ENCODE results near the gene SGCD. TPM values are rescaled to one million over a fixed set of nuclear protein-coding genes. Genes with fewer than 3 reads are reported as not detected.

SGCD gene
- polyA plus RNA-seq, 1 of the 3 experiments (the other 2 are of a cell fraction) = 0.87 TPM

DNA sequence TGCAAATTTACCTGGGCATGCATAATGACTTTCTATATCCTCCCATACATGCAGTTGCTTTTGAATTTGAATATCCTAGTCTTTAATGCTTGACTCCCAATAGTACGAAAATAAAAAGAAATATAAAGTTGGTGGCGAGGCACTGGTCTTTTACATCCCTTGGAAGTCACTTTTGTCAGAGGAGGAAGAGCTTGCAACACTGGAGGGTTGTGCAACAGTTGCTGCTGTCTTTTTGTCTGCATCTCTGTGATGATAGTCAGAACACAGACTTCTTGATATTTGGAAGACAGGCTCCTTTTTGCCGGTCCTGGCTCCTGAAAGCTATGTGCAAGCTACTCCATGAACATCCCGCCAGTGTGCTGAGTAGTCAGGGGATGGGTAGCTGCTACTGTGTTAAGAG is 16.8 kb upstream of the SGCD start:
- CTCF ChIA-PET = no interaction called here

More for the DNA sequence above, 16.8 kb upstream of the SGCD start:
- Histone ChIP-seq H3K4me1 (ENCODE audit: control insufficient read depth in 1 of 2, insufficient read depth in 2 of 2, low read depth in 1 of 2, low read length in 1 of 2) (no peaks in the 10 kb centered on the region), H3K4me3 (ENCODE audit: low read depth in 2 of 2, low read length in 1 of 2) (no peak overlapping the region), H4K20me1 (ENCODE audit: insufficient read depth) (no peaks in the 10 kb centered on the region), H2AFZ (ENCODE audit: low read depth) (no peak overlapping the region), H3K9me3 (no peaks in the 10 kb centered on the region), H3K9ac (no peak overlapping the region), H3K9me2 (no peaks in the 10 kb centered on the region), H3K4me2 (no peak overlapping the region), H3F3A (replicated peaks; ENCODE audit: insufficient read depth) (no peaks in the 10 kb centered on the region), H3K27me3 (ENCODE audit: insufficient read depth) (no peaks in the 10 kb centered on the region), H3K79me2 (ENCODE audit: insufficient read depth) (no peaks in the 10 kb centered on the region), H3K36me3 (replicated peaks in 1 of 2; ENCODE audit: control insufficient read depth in 1 of 2, insufficient read depth in 2 of 2, low read length in 1 of 2) (no peaks in the 10 kb centered on the region), H3K27ac (ENCODE audit: low read depth in 2 of 2, low read length in 1 of 2) (no peak overlapping the region)
- 46% methylated on average over 4 of the region's 4 CpGs for WGBS (ENCODE audit: low lambda C conversion rate)
- TF ChIP-seq JUND (IDR thresholded peaks at IDR 0.05) = no peak
- TF ChIP-seq, protein P1, sequence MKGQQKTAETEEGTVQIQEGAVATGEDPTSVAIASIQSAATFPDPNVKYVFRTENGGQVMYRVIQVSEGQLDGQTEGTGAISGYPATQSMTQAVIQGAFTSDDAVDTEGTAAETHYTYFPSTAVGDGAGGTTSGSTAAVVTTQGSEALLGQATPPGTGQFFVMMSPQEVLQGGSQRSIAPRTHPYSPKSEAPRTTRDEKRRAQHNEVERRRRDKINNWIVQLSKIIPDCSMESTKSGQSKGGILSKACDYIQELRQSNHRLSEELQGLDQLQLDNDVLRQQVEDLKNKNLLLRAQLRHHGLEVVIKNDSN (IDR thresholded peaks at IDR 0.05; ENCODE audit: borderline replicate concordance, low read depth) = no peak
- TF ChIP-seq EZH2phosphoT487 (IDR thresholded peaks at IDR 0.05; ENCODE audit: borderline replicate concordance, low read depth) = no peak
- no peak for TF ChIP-seq NFIC (IDR thresholded peaks at IDR 0.05; ENCODE audit: borderline replicate concordance)
- no peak for TF ChIP-seq EP300 (IDR thresholded peaks at IDR 0.05; ENCODE audit: borderline replicate concordance in 1 of 2, low read depth in 1 of 2, low read length in 1 of 2)
- TF ChIP-seq CTCF (IDR thresholded peaks at IDR 0.05) = no peak
- TF ChIP-seq RAD21 (IDR thresholded peaks at IDR 0.05; ENCODE audit: low read length) = no peak
- no peak for TF ChIP-seq FOXM1 (IDR thresholded peaks at IDR 0.05; ENCODE audit: low read depth)
- no peak for TF ChIP-seq RFX5 (IDR thresholded peaks at IDR 0.05; ENCODE audit: low read length)
- TF ChIP-seq GATA2 (CRISPR knock-in tag; IDR thresholded peaks at IDR 0.05) = no peak
- no peak for TF ChIP-seq MXI1 (IDR thresholded peaks at IDR 0.05; ENCODE audit: low read depth, low read length)
- TF ChIP-seq, protein P2, sequence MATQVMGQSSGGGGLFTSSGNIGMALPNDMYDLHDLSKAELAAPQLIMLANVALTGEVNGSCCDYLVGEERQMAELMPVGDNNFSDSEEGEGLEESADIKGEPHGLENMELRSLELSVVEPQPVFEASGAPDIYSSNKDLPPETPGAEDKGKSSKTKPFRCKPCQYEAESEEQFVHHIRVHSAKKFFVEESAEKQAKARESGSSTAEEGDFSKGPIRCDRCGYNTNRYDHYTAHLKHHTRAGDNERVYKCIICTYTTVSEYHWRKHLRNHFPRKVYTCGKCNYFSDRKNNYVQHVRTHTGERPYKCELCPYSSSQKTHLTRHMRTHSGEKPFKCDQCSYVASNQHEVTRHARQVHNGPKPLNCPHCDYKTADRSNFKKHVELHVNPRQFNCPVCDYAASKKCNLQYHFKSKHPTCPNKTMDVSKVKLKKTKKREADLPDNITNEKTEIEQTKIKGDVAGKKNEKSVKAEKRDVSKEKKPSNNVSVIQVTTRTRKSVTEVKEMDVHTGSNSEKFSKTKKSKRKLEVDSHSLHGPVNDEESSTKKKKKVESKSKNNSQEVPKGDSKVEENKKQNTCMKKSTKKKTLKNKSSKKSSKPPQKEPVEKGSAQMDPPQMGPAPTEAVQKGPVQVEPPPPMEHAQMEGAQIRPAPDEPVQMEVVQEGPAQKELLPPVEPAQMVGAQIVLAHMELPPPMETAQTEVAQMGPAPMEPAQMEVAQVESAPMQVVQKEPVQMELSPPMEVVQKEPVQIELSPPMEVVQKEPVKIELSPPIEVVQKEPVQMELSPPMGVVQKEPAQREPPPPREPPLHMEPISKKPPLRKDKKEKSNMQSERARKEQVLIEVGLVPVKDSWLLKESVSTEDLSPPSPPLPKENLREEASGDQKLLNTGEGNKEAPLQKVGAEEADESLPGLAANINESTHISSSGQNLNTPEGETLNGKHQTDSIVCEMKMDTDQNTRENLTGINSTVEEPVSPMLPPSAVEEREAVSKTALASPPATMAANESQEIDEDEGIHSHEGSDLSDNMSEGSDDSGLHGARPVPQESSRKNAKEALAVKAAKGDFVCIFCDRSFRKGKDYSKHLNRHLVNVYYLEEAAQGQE (IDR thresholded peaks at IDR 0.05; ENCODE audit: low read depth, low read length) = no peak
- TF ChIP-seq TAF1 (IDR thresholded peaks at IDR 0.05; ENCODE audit: borderline replicate concordance, low read depth, low read length) = no peak
- TF ChIP-seq ELF1 (IDR thresholded peaks at IDR 0.05) = no peak
- TF ChIP-seq SIN3A (IDR thresholded peaks at IDR 0.05; ENCODE audit: borderline replicate concordance, low read depth, low read length) = no peak
- POLR2A ChIA-PET = no interaction called here
- no peak for DNase-seq

Data from SK-N-SH (cell line).